Fibroblast of the conjunctiva (primary cell): ENCODE results near the gene SDS.

Source experiments
- DNase-seq: peaks from one replicate; pipeline ENCODE4 v3.0.0-alpha.2; 2010; ENCODE audit warnings: low read depth

SDS gene

GRCh38 chr12:113403435-113404415 lies at the start of gene SDS:
Gene SDS, minus strand, starts transcription at chr12:113403887. Its CDS starts 4,179 bp downstream, at chr12:113399708.
- DNase-seq = peak; percentile 47

DNA sequence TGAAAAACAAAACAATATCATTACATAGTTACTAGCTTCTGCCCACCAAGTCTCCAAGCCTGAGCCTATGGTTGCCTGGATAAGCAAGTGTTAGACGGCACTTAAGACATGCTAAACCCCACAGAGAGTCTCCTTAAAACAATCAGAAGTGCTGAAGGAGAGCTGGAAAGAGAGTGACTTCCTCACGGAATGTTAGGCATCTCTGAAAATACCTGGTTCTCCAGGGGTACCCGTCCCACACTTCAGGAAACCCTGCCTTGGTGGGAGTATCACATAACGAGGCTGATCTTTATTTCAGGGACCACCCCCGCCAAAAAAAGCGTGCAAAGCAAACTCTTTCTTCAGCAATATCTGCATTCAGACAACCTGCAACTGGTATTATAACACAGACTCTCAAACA lies 49.6 kb upstream of the SDS start:
- DNase-seq = no peak

- DNase-seq = no peak
These were observed 48.8 kb upstream of the SDS start for GRCh38 chr12:113452458-113452857.

- no peak for DNase-seq
These were observed 46.2 kb upstream of the SDS start for GRCh38 chr12:113449839-113450238.

- no peak for DNase-seq
These were observed 45.6 kb upstream of the SDS start for GRCh38 chr12:113449299-113449698.

GRCh38 chr12:113448873-113449272 lies 45.2 kb upstream of the SDS start:
- no peak for DNase-seq

GRCh38 chr12:113445544-113446171 lies 42.0 kb upstream of the SDS start:
- DNase-seq = no peak

DNA sequence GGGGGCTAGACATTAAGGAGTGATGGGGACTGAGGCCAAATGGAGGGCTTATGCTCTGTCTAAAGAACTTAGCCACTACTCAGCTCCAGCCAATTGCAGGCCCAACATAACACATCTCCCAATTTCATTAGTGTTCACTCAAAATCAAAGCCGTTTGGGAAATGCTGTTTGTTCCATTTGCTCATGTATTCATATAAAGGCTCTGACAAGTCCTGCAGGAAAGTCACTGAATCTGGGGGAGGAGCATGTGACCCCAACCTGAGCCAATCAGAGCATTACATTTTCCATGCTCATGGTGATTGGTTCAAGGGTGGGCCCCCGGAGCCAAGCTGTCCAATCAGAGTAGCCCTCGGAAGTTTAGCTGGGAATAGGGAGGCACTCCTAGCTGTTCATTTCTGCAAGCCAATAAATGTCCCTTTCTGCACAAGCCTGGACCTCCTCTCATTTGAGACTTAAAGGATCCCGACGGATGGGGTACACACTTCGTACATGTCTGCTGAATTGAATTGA lies 39.4 kb upstream of the SDS start:
- DNase-seq = no peak

- DNase-seq = no peak
These were observed 37.5 kb upstream of the SDS start for GRCh38 chr12:113440947-113441782.

DNA sequence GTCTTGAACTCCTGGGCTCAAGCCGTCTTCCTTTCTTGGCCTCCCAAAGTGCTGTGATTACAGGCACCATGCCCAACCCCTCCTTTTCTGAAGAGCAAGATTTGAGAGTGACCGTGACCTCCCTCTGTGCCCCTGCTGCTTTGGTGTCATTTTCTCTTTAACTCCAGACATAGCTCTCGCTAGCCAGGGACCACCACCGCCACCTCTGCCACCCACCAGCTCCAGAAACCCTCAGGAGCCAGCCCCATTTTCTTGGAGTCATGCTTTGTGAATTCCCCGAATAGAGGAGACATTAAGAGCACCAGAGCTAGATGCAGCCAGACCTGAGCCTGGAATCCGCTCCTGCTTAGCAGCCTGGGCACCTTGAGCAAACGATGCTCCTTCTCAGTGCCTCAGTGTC lies 36.6 kb upstream of the SDS start:
- DNase-seq = no peak

DNA sequence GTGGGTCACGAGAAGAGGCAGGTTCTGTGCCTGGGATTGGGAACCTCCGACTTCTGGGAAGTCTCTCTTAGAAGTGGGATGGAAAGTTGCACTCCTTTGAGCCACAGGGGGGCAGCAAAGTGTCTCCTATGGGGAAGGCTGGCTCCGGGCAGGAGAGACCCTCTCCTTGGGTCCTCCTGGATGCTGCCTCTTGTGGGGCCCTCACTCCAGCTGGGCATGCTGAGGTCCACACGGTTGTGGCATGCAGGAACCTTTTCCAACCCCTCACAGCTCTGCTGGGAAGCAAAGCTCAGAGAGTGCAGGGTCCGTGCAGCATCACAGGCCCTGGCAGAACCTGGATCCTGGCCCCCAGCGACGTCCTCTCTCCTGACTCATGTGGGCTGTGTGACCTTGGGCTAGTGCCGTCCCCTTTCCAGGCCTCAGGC lies 35.9 kb upstream of the SDS start:
- DNase-seq = no peak

GRCh38 chr12:113439301-113439597 lies 35.6 kb upstream of the SDS start:
- DNase-seq = no peak

- no peak for DNase-seq
These were observed 35.0 kb upstream of the SDS start for GRCh38 chr12:113438523-113439300.

GRCh38 chr12:113437729-113438100 lies 34.0 kb upstream of the SDS start:
- no peak for DNase-seq

- no peak for DNase-seq
These were observed 33.5 kb upstream of the SDS start for GRCh38 chr12:113436993-113437728.

- DNase-seq = no peak
These were observed 32.9 kb upstream of the SDS start for GRCh38 chr12:113436586-113436985.

- no peak for DNase-seq
These were observed 31.7 kb upstream of the SDS start for GRCh38 chr12:113435367-113435766.

DNA sequence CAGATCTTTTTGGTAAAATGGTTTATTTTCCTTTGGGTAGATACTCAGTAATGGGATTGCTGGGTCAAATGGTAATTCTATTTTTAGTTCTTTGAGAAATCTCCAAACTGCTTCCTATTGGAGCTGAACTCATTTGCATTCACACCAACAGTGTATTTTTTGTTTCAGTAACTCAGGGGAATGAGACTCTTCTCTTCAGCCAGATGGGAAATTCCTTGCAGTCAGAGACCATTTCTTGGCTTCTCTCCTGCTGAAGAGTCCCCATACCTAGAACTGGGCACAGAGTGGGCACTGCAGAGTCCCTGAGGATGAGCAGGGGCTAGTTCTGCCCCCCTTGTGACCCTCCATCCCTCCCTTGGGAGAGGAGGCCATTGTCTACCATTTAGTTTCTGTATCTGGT lies 29.3 kb upstream of the SDS start:
- no peak for DNase-seq

DNA sequence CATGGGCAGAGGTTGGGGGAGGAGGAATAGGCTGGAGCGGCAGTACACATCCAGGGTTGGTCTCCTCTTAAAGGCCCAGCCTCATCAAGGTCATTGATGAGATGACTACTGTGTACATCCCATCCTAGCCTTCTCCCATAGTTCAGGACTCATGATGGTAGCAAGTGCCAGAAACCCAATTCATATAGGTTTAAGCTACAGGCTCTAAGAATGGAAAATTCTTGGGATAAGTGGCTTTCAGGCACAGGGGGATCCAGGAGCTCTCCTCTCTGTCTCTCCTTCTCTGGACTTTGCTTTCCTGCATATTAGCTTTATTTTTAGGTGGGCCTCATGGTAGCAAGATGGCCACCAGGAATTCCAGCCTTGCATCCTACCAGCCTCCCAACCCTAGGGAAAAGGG lies 24.8 kb upstream of the SDS start:
- no peak for DNase-seq

DNA sequence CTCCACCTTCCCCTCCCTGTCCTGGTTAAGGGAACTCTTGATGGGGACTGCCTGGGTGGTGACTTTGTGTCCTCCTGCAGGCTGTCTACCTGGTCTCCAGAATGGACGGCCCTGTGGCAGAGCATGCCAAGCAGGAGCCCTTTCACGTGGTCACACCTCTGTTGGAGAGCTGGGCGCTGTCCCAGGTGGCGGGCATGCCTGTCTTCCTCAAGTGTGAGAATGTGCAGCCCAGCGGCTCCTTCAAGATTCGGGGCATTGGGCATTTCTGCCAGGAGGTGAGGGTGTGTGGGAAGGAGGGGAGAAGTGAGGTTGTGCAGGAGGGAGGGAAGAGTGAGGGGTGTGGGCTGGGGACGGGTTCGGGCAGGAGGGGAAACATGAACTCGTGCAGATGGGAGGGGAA lies 24.2 kb upstream of the SDS start:
- no peak for DNase-seq

DNA sequence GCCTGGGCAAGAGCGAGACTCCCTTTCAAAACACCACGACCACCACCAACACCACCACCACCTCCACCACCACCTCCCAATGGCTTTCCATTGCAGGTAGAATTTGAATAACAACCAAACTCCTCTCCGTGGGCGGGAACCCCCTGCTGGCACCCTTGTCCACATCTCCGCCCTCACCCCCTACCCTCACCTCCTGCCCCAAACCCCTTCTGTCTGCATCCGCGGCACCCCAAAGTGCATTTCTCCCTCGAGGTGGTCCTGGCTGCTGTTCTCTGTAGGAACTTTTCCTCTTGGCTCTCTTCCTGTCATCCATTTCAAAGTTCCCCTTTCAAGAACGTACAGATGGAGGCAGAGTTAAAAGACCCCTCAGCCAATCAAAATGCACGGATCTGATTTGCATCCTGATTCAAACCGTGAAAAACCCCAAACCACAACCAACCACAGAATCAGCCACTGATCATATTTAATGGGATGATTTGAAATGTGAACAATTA lies 22.3 kb upstream of the SDS start:
- DNase-seq = no peak
